SK-N-SH treated with all-trans-retinoic acid at 6 μM for 48 hours (cell line): ENCODE measurements around the gene IFI6.

Experiments
- ATAC-seq: fragments of 200-7000 bp; cut with Tn5 transposase; 3 replicates; pipeline ENCODE4 v1.9.1; 2020; ENCODE audit warnings: mild to moderate bottlenecking, moderate library complexity
- BACH2 ChIP-seq: fragments of 250-450 bp; sonication (Bioruptor Pico); IDR thresholded peaks from 2 replicates; pipeline ENCODE4 v1.9.0; 2021; ENCODE audit warnings: mild to moderate bottlenecking, borderline replicate concordance
- CREB5 ChIP-seq: fragments of 250-450 bp; sonication (Bioruptor Pico); IDR thresholded peaks from 2 replicates; pipeline ENCODE4 v1.5.1; 2020; ENCODE audit warnings: low read depth, mild to moderate bottlenecking, moderate library complexity
- CSDC2 ChIP-seq: fragments of 250-450 bp; sonication (Bioruptor Pico); IDR thresholded peaks from 2 replicates; pipeline ENCODE4 v1.5.0; 2020; ENCODE audit warnings: mild to moderate bottlenecking, moderate library complexity
- CSRNP3 ChIP-seq: fragments of 250-450 bp; sonication (Bioruptor Pico); IDR thresholded peaks from 2 replicates; pipeline ENCODE4 v1.5.1; 2021; ENCODE audit warnings: mild to moderate bottlenecking, moderate library complexity
- GLIS3 ChIP-seq: fragments of 250-450 bp; sonication (Bioruptor Pico); IDR thresholded peaks from 2 replicates; pipeline ENCODE4 v1.5.0; 2020; ENCODE audit warnings: mild to moderate bottlenecking, moderate library complexity
- ISL1 ChIP-seq: fragments of 250-450 bp; sonication (Bioruptor Pico); IDR thresholded peaks from 2 replicates; pipeline ENCODE4 v2.1.2; 2022; ENCODE audit warnings: mild to moderate bottlenecking, moderate library complexity
- OSR1 ChIP-seq: fragments of 250-450 bp; sonication (Bioruptor Pico); IDR thresholded peaks from 2 replicates; pipeline ENCODE4 v1.8.0; 2022; ENCODE audit warnings: moderate library complexity, mild to moderate bottlenecking, inconsistent platforms
- PATZ1 ChIP-seq: fragments of 250-450 bp; sonication (Bioruptor Pico); IDR thresholded peaks from 2 replicates; pipeline ENCODE4 v1.8.0; 2020; ENCODE audit warnings: mild to moderate bottlenecking, moderate library complexity, borderline replicate concordance
- PPARA ChIP-seq: fragments of 250-450 bp; sonication (Bioruptor Pico); IDR thresholded peaks from 2 replicates; pipeline ENCODE4 v1.5.0; 2020; ENCODE audit warnings: mild to moderate bottlenecking, borderline replicate concordance
- SNAI2 ChIP-seq: fragments of 250-450 bp; sonication (Bioruptor Pico); IDR thresholded peaks from 2 replicates; pipeline ENCODE4 v1.5.0; 2020; ENCODE audit warnings: mild to moderate bottlenecking, moderate library complexity
- TCF4 ChIP-seq: fragments of 250-450 bp; sonication (Bioruptor Pico); IDR thresholded peaks from 2 replicates; pipeline ENCODE4 v1.8.0; 2021; ENCODE audit warnings: mild to moderate bottlenecking, moderate library complexity, borderline replicate concordance
- TOX ChIP-seq: fragments of 250-450 bp; sonication (Bioruptor Pico); IDR thresholded peaks from 2 replicates; pipeline ENCODE4 v1.8.0; 2021; ENCODE audit warnings: mild to moderate bottlenecking, moderate library complexity, borderline replicate concordance
- ZC3H10 ChIP-seq: fragments of 250-450 bp; sonication (Bioruptor Pico); IDR thresholded peaks from 2 replicates; pipeline ENCODE4 v1.5.1; 2021; ENCODE audit warnings: mild to moderate bottlenecking, moderate library complexity
- ZFP3 ChIP-seq: fragments of 250-450 bp; sonication (Bioruptor Pico); IDR thresholded peaks from 2 replicates; pipeline ENCODE4 v1.5.0; 2020; ENCODE audit warnings: mild to moderate bottlenecking, moderate library complexity
- ZFP30 ChIP-seq: fragments of 450-650 bp; formaldehyde crosslinking; IDR thresholded peaks from 2 replicates; pipeline ENCODE4 v1.5.0; 2022; ENCODE audit warnings: mild to moderate bottlenecking, moderate library complexity
- ZNF565 ChIP-seq: fragments of 450-650 bp; formaldehyde crosslinking; conservative IDR thresholded peaks from 2 replicates; pipeline ENCODE4 v1.5.0; 2020; ENCODE audit warnings: low read depth, mild to moderate bottlenecking, moderate library complexity
- ZNF70 ChIP-seq: fragments of 450-650 bp; formaldehyde crosslinking; IDR thresholded peaks from 2 replicates; pipeline ENCODE4 v1.5.0; 2020; ENCODE audit warnings: mild to moderate bottlenecking, moderate library complexity
- TF ChIP-seq, protein P1 (sequence below): fragments of 250-450 bp; sonication (Bioruptor Pico); IDR thresholded peaks from 2 replicates; pipeline ENCODE4 v1.8.0; 2021; ENCODE audit warnings: low read depth, mild to moderate bottlenecking, moderate library complexity, borderline replicate concordance
- TF ChIP-seq, protein P2 (sequence below): fragments of 250-450 bp; sonication (Bioruptor Pico); IDR thresholded peaks from 2 replicates; pipeline ENCODE4 v1.5.0; 2020; ENCODE audit warnings: mild to moderate bottlenecking, moderate library complexity

The IFI6 gene

GRCh38 chr1:27661412-27662075, 10.4 kb downstream of the IFI6 start (continued):
- TF ChIP-seq ZNF565 (CRISPR knock-in tag) (no peak), BACH2 (no peak)

- TF ChIP-seq PATZ1 (CRISPR knock-in tag) (no peak), SNAI2 (no peak), ZNF70 (CRISPR knock-in tag) (no peak), ZFP3 (CRISPR knock-in tag) (no peak), CSRNP3 (CRISPR knock-in tag) (no peak), CSDC2 (CRISPR knock-in tag) (no peak), TOX (no peak), CREB5 (CRISPR knock-in tag) (no peak), ZNF565 (CRISPR knock-in tag) (no peak), ISL1 (CRISPR knock-in tag) (no peak), ZFP30 (CRISPR knock-in tag) (no peak), TCF4 (CRISPR knock-in tag) (no peak), OSR1 (CRISPR knock-in tag) (no peak), GLIS3 (no peak), PPARA (CRISPR knock-in tag) (no peak)
- TF ChIP-seq, protein P1, sequence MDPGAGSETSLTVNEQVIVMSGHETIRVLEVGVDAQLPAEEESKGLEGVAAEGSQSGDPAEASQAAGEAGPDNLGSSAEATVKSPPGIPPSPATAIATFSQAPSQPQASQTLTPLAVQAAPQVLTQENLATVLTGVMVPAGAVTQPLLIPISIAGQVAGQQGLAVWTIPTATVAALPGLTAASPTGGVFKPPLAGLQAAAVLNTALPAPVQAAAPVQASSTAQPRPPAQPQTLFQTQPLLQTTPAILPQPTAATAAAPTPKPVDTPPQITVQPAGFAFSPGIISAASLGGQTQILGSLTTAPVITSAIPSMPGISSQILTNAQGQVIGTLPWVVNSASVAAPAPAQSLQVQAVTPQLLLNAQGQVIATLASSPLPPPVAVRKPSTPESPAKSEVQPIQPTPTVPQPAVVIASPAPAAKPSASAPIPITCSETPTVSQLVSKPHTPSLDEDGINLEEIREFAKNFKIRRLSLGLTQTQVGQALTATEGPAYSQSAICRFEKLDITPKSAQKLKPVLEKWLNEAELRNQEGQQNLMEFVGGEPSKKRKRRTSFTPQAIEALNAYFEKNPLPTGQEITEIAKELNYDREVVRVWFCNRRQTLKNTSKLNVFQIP (CRISPR knock-in tag), result no peak
- TF ChIP-seq, protein P2, sequence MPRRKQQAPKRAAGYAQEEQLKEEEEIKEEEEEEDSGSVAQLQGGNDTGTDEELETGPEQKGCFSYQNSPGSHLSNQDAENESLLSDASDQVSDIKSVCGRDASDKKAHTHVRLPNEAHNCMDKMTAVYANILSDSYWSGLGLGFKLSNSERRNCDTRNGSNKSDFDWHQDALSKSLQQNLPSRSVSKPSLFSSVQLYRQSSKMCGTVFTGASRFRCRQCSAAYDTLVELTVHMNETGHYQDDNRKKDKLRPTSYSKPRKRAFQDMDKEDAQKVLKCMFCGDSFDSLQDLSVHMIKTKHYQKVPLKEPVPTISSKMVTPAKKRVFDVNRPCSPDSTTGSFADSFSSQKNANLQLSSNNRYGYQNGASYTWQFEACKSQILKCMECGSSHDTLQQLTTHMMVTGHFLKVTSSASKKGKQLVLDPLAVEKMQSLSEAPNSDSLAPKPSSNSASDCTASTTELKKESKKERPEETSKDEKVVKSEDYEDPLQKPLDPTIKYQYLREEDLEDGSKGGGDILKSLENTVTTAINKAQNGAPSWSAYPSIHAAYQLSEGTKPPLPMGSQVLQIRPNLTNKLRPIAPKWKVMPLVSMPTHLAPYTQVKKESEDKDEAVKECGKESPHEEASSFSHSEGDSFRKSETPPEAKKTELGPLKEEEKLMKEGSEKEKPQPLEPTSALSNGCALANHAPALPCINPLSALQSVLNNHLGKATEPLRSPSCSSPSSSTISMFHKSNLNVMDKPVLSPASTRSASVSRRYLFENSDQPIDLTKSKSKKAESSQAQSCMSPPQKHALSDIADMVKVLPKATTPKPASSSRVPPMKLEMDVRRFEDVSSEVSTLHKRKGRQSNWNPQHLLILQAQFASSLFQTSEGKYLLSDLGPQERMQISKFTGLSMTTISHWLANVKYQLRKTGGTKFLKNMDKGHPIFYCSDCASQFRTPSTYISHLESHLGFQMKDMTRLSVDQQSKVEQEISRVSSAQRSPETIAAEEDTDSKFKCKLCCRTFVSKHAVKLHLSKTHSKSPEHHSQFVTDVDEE (CRISPR knock-in tag), result no peak
Measured at GRCh38 chr1:27660300-27660835, 11.6 kb downstream of the IFI6 start.

GRCh38 chr1:27659497-27660299, 12.3 kb downstream of the IFI6 start:
- TF ChIP-seq ZC3H10 (CRISPR knock-in tag), result no peak
- ATAC-seq, result peak; percentile 84

More at GRCh38 chr1:27660300-27660835, 11.6 kb downstream of the IFI6 start:
- ATAC-seq, result no peak
